Uterus (tissue), 2 donors: ENCODE results near the gene RCAN1.

Experiments
- CTCF ChIP-seq, 4 experiments: fragments of 200-600 bp in 2 of 4; fragments of 450-650 bp in 2 of 4; sonication (generic) in 2 of 4; IDR thresholded peaks; one replicate each; pipeline ENCODE4 v1.5.1; 2016 to 2019; ENCODE audit warnings: antibody characterized with exemption in 4 of 4, mild to moderate bottlenecking in 2 of 4, moderate library complexity in 1 of 4
- POLR2A ChIP-seq, 2 donors: fragments of 450-650 bp; IDR thresholded peaks; one replicate each; pipeline ENCODE4 v1.6.1; 2016; ENCODE audit warnings: antibody characterized with exemption in 2 of 2, mild to moderate bottlenecking in 1 of 2, moderate library complexity in 1 of 2

- TF ChIP-seq CTCF (IDR thresholded peaks at IDR 0.05), result no peak
- no peak for TF ChIP-seq POLR2A (IDR thresholded peaks at IDR 0.05)
These were observed 24.3 kb upstream of the RCAN1 start for GRCh38 chr21:34639250-34639649.
